Activated naive CD8-positive, alpha-beta T cell treated with anti-CD3 and anti-CD28 coated beads, Interleukin-2, amount 50 U/mL, for 24 hours (primary cell): Measurements from ENCODE around the gene KIZ.

Experiments
- ATAC-seq: fragments of 150-1000 bp; cut with Tn5 transposase; one replicate; pipeline ENCODE4 v1.10.0; 2021
- DNase-seq: peaks from one replicate; pipeline ENCODE4 v3.0.0; 2021
- H3K27ac Mint-ChIP-seq: one replicate; pipeline ENCODE4 v1.8.0; 2021; ENCODE audit warnings: mild to moderate bottlenecking, mixed read lengths
- H3K27me3 Mint-ChIP-seq: one replicate; pipeline ENCODE4 v1.8.0; 2021; ENCODE audit warnings: mixed read lengths
- H3K36me3 Mint-ChIP-seq: one replicate; pipeline ENCODE4 v1.8.0; 2021; ENCODE audit warnings: low read depth, mixed read lengths
- H3K4me1 Mint-ChIP-seq: one replicate; pipeline ENCODE4 v1.8.0; 2021; ENCODE audit warnings: mixed read lengths
- H3K4me3 Mint-ChIP-seq: one replicate; pipeline ENCODE4 v1.8.0; 2021; ENCODE audit warnings: mild to moderate bottlenecking, moderate library complexity, mixed read lengths
- H3K9me3 Mint-ChIP-seq: one replicate; pipeline ENCODE4 v1.8.0; 2021; ENCODE audit warnings: mixed read lengths

Gene KIZ

DNA sequence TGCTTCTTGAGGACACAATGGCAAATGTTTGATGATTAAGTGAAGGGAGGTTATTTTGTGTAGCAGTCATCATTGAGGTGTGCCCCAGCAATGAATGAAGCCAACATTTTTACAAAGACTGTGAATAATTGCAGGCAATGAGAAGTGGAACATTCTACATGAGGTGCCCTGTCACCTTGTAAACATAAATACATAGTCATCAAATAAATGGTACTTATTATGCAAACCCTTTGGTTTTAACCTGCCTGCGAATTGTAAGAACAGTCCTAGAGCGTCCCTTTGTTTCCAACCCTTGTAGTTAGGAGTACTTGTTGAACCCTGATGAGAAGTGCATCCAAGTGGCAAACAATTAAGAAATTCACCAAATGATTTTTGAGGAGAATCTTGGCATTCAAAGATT is 7.1 kb upstream of the KIZ start:
- no peaks in the 10 kb centered on the region for H3K36me3 Mint-ChIP-seq
- H3K27me3 Mint-ChIP-seq: peaks cover 23% of the 10 kb centered on the region
- no peaks in the 10 kb centered on the region for H3K4me1 Mint-ChIP-seq
- no peaks in the 10 kb centered on the region for H3K9me3 Mint-ChIP-seq
- ATAC-seq (no peak), DNase-seq (no peak)
- no peak overlapping the region for H3K27ac Mint-ChIP-seq
- no peak overlapping the region for H3K4me3 Mint-ChIP-seq

GRCh38 chr20:21124190-21124589 is 1.7 kb upstream of the KIZ start:
- no peak for DNase-seq
- H3K27me3 Mint-ChIP-seq: peaks cover 3% of the 10 kb centered on the region
- no peak overlapping the region for H3K27ac Mint-ChIP-seq
- peaks cover 18% of the 10 kb centered on the region for H3K4me1 Mint-ChIP-seq
- ATAC-seq: no peak
- no peak overlapping the region for H3K4me3 Mint-ChIP-seq
- H3K9me3 Mint-ChIP-seq: no peaks in the 10 kb centered on the region
- H3K36me3 Mint-ChIP-seq: no peaks in the 10 kb centered on the region

GRCh38 chr20:21125072-21125848 is 622 bp upstream of the KIZ start:
- ATAC-seq: no peak
- H3K27ac Mint-ChIP-seq: peak overlapping the region; percentile 64
- no peaks in the 10 kb centered on the region for H3K27me3 Mint-ChIP-seq
- DNase-seq: no peak
- H3K4me1 Mint-ChIP-seq: peaks cover 18% of the 10 kb centered on the region
- H3K36me3 Mint-ChIP-seq: no peaks in the 10 kb centered on the region
- H3K9me3 Mint-ChIP-seq: no peaks in the 10 kb centered on the region
- H3K4me3 Mint-ChIP-seq: peak overlapping the region; percentile 92

DNA sequence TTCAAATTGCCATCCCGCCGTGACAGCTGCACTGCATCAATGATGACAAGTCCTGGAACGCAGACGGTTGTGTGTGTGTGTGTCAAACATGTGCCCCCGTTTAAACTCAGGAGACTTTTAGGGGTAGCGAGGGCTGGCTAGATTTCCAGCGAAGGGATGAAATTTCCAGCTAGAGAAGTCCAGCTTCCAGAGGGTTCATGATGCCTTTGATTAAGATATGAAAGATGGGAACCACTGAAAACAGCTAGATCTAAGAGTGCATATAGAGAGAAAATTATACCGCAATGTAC is 644 bp downstream of the KIZ start:
- H3K9me3 Mint-ChIP-seq: no peaks in the 10 kb centered on the region
- H3K4me3 Mint-ChIP-seq: peak overlapping the region; percentile 92
- ATAC-seq (no peak), DNase-seq (no peak)
- H3K27me3 Mint-ChIP-seq: no peaks in the 10 kb centered on the region
- peaks cover 18% of the 10 kb centered on the region for H3K4me1 Mint-ChIP-seq
- no peaks in the 10 kb centered on the region for H3K36me3 Mint-ChIP-seq
- peak overlapping the region; percentile 66 for H3K27ac Mint-ChIP-seq

DNA sequence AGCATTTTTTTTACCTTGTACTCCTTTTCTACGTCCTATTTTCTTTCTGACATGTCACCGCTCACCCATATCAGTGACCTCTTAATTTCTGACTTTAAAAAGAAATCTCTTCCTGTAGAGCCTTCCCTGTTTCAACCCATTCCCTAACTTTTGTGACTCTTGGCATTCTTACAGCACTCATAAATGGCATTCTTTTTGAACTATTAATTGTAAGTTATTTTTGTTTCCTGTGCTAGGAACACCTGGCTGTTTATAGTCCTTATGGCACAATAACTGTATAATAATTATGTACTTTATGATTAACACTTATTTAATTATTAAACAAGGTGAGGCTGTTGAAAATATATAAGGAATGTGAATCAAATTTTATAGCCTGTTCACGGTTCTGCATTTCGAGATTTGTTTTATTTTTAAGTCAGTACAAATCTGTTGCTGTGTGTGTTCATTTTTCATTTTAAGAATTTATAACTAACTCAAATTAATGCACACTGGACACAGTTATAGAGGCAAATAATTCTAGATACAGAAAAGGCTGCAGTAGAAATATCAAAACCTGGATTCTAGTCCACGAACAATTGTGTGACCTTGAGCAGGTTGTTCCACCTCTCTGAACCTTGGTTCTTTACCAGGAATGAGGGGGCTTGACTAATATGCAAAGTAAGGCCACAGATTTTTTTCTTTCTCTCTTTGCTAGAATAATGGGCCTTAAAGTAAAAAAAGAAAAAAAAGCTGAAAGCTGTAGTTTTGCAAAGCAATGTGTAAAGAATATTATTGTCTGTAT is 1.5 kb downstream of the KIZ start:
- Mint-ChIP-seq H3K36me3 (no peaks in the 10 kb centered on the region), H3K9me3 (no peaks in the 10 kb centered on the region), H3K27me3 (no peaks in the 10 kb centered on the region), H3K4me3 (peak overlapping the region; percentile 92), H3K4me1 (peaks cover 18% of the 10 kb centered on the region), H3K27ac (no peak overlapping the region)
- DNase-seq (no peak), ATAC-seq (no peak)

- Mint-ChIP-seq H3K4me3 (no peak overlapping the region), H3K27ac (no peak overlapping the region), H3K9me3 (no peaks in the 10 kb centered on the region), H3K4me1 (peaks cover 18% of the 10 kb centered on the region), H3K27me3 (no peaks in the 10 kb centered on the region), H3K36me3 (peaks cover 7% of the 10 kb centered on the region)
- ATAC-seq: no peak
- DNase-seq: no peak
These were observed 4.0 kb downstream of the KIZ start for GRCh38 chr20:21129861-21130260.

DNA sequence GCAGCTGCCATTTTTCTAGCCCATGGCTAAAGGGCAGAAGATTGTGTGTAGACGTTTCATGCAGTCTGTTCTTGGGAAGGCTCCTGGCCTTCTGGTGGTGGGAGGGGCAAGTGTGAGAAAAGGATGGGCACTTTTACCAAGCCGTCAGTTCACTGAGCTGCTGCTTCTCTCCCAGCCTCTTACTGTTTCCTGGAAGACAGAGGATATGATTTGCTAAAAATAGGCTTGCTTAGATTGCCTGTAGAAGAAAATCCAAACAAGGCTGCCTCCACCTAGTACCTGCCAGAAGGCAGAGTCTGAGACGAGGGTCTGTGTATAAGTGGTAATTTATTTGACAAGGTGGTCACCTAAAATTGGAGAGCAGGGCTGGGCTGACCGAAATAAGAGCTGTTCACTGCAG is 7.5 kb downstream of the KIZ start:
- ATAC-seq (no peak), DNase-seq (no peak)
- H3K4me3 Mint-ChIP-seq: no peak overlapping the region
- no peaks in the 10 kb centered on the region for H3K27me3 Mint-ChIP-seq
- no peak overlapping the region for H3K27ac Mint-ChIP-seq
- H3K36me3 Mint-ChIP-seq: peaks cover 23% of the 10 kb centered on the region
- H3K9me3 Mint-ChIP-seq: no peaks in the 10 kb centered on the region
- peaks cover under 1% of the 10 kb centered on the region for H3K4me1 Mint-ChIP-seq

DNA sequence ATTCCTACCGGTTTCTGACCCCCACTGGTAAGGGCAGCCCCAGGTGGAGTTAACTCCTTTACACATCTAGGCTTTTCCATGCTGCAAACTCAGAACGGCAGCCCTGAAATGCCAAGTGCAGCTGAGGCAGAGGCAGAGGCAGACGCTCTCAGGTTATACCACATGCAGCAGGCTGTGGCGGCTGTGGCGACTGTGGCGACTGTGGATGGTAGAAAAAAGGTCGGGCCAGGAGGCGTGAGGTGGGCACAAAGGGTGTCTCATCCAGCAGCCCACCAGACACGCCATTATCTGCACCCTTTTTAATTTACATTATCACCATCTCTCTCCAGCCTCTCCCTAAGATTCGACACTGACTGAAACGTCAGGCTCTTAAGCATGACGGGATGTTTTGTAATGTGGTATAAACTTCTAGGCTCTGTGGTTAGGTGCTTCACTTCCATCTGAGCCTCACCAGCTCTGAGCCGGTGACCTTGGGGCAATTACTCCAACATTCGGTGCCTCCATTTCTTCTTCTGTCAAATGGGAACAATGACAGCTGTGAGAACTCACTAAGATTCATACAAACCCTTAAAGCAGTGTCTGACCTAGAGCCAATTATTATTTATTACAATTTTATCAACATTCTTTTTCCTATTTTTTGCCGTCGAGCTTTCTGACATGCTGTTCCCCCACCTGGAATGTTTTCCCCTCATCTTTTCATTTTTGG is 8.2 kb downstream of the KIZ start:
- DNase-seq (no peak), ATAC-seq (no peak)
- no peaks in the 10 kb centered on the region for H3K9me3 Mint-ChIP-seq
- H3K4me1 Mint-ChIP-seq: no peaks in the 10 kb centered on the region
- peaks cover 26% of the 10 kb centered on the region for H3K36me3 Mint-ChIP-seq
- no peak overlapping the region for H3K27ac Mint-ChIP-seq
- H3K4me3 Mint-ChIP-seq: no peak overlapping the region
- no peaks in the 10 kb centered on the region for H3K27me3 Mint-ChIP-seq

GRCh38 chr20:21134883-21135493 is 9.1 kb downstream of the KIZ start:
- DNase-seq (no peak), ATAC-seq (no peak)
- Mint-ChIP-seq H3K9me3 (no peaks in the 10 kb centered on the region), H3K27ac (no peak overlapping the region), H3K36me3 (peaks cover 26% of the 10 kb centered on the region), H3K4me3 (no peak overlapping the region), H3K4me1 (no peaks in the 10 kb centered on the region), H3K27me3 (no peaks in the 10 kb centered on the region)

DNA sequence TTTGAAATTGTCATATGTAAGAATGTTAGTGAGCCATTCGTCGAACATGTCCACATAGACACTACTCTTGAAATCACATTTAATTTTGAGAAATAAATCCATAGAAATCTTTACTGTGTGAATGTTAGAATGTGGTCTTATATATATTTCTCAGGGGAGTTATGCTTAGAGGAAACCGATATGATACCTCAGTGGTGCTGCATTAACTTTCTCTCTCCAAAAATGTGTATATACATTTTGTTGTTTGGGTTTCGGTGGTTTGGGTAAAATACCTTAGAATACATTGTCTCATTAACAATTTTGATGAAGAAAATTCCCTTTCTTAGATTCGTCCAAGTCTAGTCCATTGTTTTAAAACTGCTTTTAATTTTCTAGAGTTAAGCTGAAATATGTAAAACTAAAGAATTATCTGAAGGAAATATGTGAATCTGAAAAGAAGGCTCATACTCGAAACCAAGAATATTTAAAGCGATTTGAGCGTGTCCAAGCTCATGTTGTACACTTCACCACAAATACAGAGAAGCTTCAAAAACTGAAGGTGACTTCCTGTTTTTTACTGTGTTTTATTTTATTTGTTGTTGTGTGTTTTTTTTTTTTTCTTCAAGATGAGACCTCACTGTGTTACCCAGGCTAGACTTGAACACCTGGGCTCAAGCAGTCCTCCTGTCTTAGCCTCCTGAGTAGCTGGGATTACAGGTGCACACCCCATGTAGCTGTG is 10.3 kb downstream of the KIZ start:
- DNase-seq (no peak), ATAC-seq (no peak)
- no peak overlapping the region for H3K27ac Mint-ChIP-seq
- no peak overlapping the region for H3K4me3 Mint-ChIP-seq
- H3K9me3 Mint-ChIP-seq: no peaks in the 10 kb centered on the region
- H3K27me3 Mint-ChIP-seq: no peaks in the 10 kb centered on the region
- H3K36me3 Mint-ChIP-seq: peaks cover 26% of the 10 kb centered on the region
- no peaks in the 10 kb centered on the region for H3K4me1 Mint-ChIP-seq

DNA sequence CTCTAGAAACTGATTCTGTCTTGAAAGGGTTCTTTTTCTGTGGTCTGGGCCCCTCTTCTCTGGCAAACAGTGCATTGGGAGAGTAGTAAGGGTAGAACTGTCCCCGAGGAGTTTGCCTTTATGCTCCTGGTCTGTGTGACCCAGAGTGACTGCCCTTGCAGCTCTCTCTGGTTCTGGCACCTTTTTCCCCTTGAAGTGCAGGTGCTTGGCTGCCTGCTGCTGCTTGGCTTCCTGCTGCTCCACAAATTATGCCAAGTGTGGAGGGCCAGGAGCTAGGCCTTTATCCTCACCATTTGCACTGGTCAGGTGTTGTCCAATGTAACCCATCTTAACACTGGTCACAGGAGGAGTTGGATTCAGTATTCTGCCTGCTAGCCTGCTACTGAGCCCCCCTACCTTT is 11.2 kb downstream of the KIZ start:
- no peaks in the 10 kb centered on the region for H3K27me3 Mint-ChIP-seq
- H3K4me1 Mint-ChIP-seq: no peaks in the 10 kb centered on the region
- H3K9me3 Mint-ChIP-seq: no peaks in the 10 kb centered on the region
- H3K4me3 Mint-ChIP-seq: no peak overlapping the region
- no peak overlapping the region for H3K27ac Mint-ChIP-seq
- peaks cover 26% of the 10 kb centered on the region for H3K36me3 Mint-ChIP-seq
- no peak for ATAC-seq
- no peak for DNase-seq

DNA sequence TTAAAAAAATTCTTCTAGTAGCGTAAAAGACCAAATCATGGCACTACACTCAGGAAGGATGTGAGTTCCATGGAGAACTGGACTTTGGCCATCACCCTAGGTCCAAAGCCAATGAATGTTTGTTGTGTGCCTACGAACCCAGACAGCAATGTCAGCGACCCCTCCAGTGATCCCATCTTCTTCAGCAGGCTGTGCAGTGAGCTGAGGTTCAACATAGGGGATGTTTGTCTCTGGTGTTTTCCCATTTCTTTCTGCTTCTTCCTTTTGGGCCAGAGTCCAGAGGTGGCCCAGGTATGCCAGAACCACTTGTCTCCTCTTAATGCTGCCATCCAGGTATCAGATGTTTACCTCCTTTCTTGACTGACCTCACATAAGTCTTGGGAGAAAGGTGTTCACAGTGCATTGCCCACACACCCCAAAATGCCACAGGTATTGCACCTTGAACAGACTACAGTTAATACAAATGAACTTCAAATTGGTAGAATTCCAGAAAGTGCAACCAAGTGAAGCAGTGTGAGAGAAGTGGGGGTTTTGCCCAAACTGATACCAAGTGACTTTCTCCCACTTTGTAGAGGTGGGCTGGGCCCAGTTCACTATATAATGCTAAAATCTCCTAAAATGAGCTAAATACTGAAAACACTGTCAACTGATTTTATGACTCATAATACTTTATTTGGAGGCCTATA is 14.1 kb downstream of the KIZ start:
- no peak overlapping the region for H3K4me3 Mint-ChIP-seq

DNA sequence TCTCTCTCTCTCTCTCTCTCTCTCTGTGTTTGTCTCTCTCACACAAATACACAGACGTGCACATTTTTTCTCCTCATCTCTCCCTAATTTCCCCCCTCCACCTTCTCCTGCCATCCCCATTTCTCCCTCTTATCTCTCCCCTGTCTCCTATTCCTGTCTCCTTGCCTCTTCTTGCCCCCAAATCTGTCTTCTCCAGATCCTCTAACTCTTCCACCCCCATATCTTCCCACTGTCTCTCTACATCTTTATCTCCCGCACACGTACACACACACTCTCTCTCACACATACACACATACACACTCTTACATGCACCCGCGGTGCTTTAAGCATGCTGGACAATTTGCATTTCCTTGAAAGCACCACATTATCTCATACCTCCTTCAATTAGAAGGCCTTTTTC is 15.9 kb downstream of the KIZ start:
- H3K36me3 Mint-ChIP-seq: peaks cover 11% of the 10 kb centered on the region
- no peak overlapping the region for H3K4me3 Mint-ChIP-seq
- no peaks in the 10 kb centered on the region for H3K9me3 Mint-ChIP-seq
- ATAC-seq (no peak), DNase-seq (no peak)
- H3K27ac Mint-ChIP-seq: no peak overlapping the region
- no peaks in the 10 kb centered on the region for H3K27me3 Mint-ChIP-seq
- H3K4me1 Mint-ChIP-seq: no peaks in the 10 kb centered on the region

More for the DNA sequence above, 14.1 kb downstream of the KIZ start:
- H3K27ac Mint-ChIP-seq: no peak overlapping the region
- ATAC-seq (no peak), DNase-seq (no peak)
- H3K27me3 Mint-ChIP-seq: no peaks in the 10 kb centered on the region
- no peaks in the 10 kb centered on the region for H3K4me1 Mint-ChIP-seq
- H3K9me3 Mint-ChIP-seq: no peaks in the 10 kb centered on the region
- peaks cover 18% of the 10 kb centered on the region for H3K36me3 Mint-ChIP-seq
